Measurements from ENCODE around the gene KATNIP. TPM values are rescaled to one million over a fixed set of nuclear protein-coding genes. Genes with fewer than 3 reads are reported as not detected.
A peak's percentile ranks its signal among the peaks of the same experiment; 100 is the strongest.
"Not testable (repeated sequence)": the region's sequence is repeated elsewhere in the genome, so short reads cannot be mapped to it uniquely, and the experiment has no call there.

The KATNIP gene
- polyA plus RNA-seq, 4 donors, result 1.9 to 17.5 (median 10.5) TPM

GRCh38 chr16:27558932-27559331 is 9.0 kb downstream of the KATNIP start:
- 64 to 84% (median 78%) methylated on average over 1 of the region's 1 CpG for WGBS, 3 donors

DNA sequence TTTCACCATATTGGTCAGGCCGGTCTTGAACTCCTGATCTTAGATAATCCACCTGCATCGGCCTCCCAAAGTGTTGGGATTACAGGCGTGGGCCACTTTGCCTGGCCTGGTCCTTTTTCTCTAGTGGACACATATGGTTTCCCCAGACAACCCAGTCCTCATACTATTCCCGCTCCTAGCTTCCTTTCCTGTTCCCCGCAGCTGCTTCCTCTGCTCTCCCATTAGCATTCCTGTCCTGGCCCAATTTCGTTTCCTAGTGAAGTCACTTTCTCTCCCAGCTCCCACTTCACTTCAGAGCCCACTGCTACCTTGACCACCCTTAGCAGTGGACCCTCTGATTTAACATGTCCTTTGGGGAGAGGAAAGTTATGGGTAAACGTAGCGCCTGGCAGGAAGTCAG is 11.3 kb downstream of the KATNIP start:
- Histone ChIP-seq H3K9me3 (ENCODE audit: control insufficient read depth in 2 of 2, insufficient read depth in 1 of 2, low read depth in 1 of 2, low read length in 1 of 2) (no peaks in the 10 kb centered on the region), H3K27me3 (ENCODE audit: control insufficient read depth in 3 of 3, insufficient read depth in 3 of 3, low read length in 3 of 3) (no peaks in the 10 kb centered on the region), H3K36me3 (ENCODE audit: control insufficient read depth in 3 of 3, insufficient read depth in 2 of 3, low read depth in 1 of 3, low read length in 3 of 3) (peaks cover 0 to 2% (median 0%) of the 10 kb centered on the region in 3 donors), H3K4me3 (ENCODE audit: low read depth in 1 of 3, low read length in 3 of 3) (no peak overlapping the region), H3K4me1 (ENCODE audit: control insufficient read depth in 3 of 3, insufficient read depth in 2 of 3, low read depth in 1 of 3, low read length in 2 of 3) (no peaks in the 10 kb centered on the region), H3K27ac (ENCODE audit: low read depth in 1 of 3, low read length in 2 of 3) (no peak overlapping the region)
- FAIRE-seq (no peak), DNase-seq (no peak)
- WGBS, 3 donors, result 89 to 96% (median 92%) methylated on average over 8 of the region's 8 CpGs

More at GRCh38 chr16:27558932-27559331, 9.0 kb downstream of the KATNIP start:
- Histone ChIP-seq H3K4me3 (ENCODE audit: low read depth in 1 of 3, low read length in 3 of 3) (no peak overlapping the region), H3K4me1 (ENCODE audit: control insufficient read depth in 3 of 3, insufficient read depth in 2 of 3, low read depth in 1 of 3, low read length in 2 of 3) (no peaks in the 10 kb centered on the region), H3K27me3 (ENCODE audit: control insufficient read depth in 3 of 3, insufficient read depth in 3 of 3, low read length in 3 of 3) (no peaks in the 10 kb centered on the region), H3K36me3 (ENCODE audit: control insufficient read depth in 3 of 3, insufficient read depth in 2 of 3, low read depth in 1 of 3, low read length in 3 of 3) (peaks cover 0 to 2% (median 0%) of the 10 kb centered on the region in 3 donors), H3K27ac (ENCODE audit: low read depth in 1 of 3, low read length in 2 of 3) (no peak overlapping the region), H3K9me3 (ENCODE audit: control insufficient read depth in 2 of 2, insufficient read depth in 1 of 2, low read depth in 1 of 2, low read length in 1 of 2) (no peaks in the 10 kb centered on the region)
- FAIRE-seq, result no peak
- DNase-seq, result no peak

- WGBS, 3 donors, result 90 to 93% (median 91%) methylated on average over 5 of the region's 5 CpGs
- no peak overlapping the region for H3K4me3 ChIP-seq (ENCODE audit: low read depth in 1 of 3, low read length in 3 of 3)
- no peaks in the 10 kb centered on the region for H3K27me3 ChIP-seq (ENCODE audit: control insufficient read depth in 3 of 3, insufficient read depth in 3 of 3, low read length in 3 of 3)
- no peaks in the 10 kb centered on the region for H3K9me3 ChIP-seq (ENCODE audit: control insufficient read depth in 2 of 2, insufficient read depth in 1 of 2, low read depth in 1 of 2, low read length in 1 of 2)
- no peak for FAIRE-seq
- H3K27ac ChIP-seq (ENCODE audit: low read depth in 1 of 3, low read length in 2 of 3), result no peak overlapping the region
- H3K4me1 ChIP-seq (ENCODE audit: control insufficient read depth in 3 of 3, insufficient read depth in 2 of 3, low read depth in 1 of 3, low read length in 2 of 3), result no peaks in the 10 kb centered on the region
- H3K36me3 ChIP-seq (ENCODE audit: control insufficient read depth in 3 of 3, insufficient read depth in 2 of 3, low read depth in 1 of 3, low read length in 3 of 3), result peaks cover 0 to 3% (median 0%) of the 10 kb centered on the region in 3 donors
- no peak for DNase-seq
These were observed 14.3 kb downstream of the KATNIP start for GRCh38 chr16:27564224-27564623.

GRCh38 chr16:27566417-27566816 is 16.5 kb downstream of the KATNIP start:
- Histone ChIP-seq H3K36me3 (ENCODE audit: control insufficient read depth in 3 of 3, insufficient read depth in 2 of 3, low read depth in 1 of 3, low read length in 3 of 3) (peaks cover 0 to 4% (median 0%) of the 10 kb centered on the region in 3 donors), H3K27me3 (ENCODE audit: control insufficient read depth in 3 of 3, insufficient read depth in 3 of 3, low read length in 3 of 3) (no peaks in the 10 kb centered on the region), H3K4me3 (ENCODE audit: low read depth in 1 of 3, low read length in 3 of 3) (no peak overlapping the region), H3K4me1 (ENCODE audit: control insufficient read depth in 3 of 3, insufficient read depth in 2 of 3, low read depth in 1 of 3, low read length in 2 of 3) (no peaks in the 10 kb centered on the region), H3K9me3 (ENCODE audit: control insufficient read depth in 2 of 2, insufficient read depth in 1 of 2, low read depth in 1 of 2, low read length in 1 of 2) (no peaks in the 10 kb centered on the region), H3K27ac (ENCODE audit: low read depth in 1 of 3, low read length in 2 of 3) (no peak overlapping the region)
- DNase-seq, result peak in 1 of 2 donors; percentile 15
- no peak for FAIRE-seq
- WGBS, 3 donors, result 63 to 65% (median 65%) methylated on average over 6 of the region's 6 CpGs

DNA sequence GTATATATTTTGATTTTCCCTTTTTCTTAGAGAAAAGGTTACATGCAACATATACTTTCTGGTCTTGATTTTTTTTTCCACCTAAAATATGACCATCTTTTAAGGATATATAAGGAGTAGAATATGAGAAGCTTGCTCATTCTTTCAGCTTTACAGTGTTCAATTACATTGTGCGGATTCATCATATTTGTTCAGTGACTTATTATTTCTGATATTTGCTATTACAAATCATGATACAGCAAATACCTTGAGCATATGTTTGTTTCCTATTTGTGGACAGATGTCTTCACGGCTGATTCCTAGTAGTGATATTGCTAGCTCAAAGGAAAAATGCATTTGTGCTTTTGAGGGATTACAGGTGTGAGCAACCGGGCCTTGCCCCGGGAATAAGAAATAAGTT is 18.1 kb downstream of the KATNIP start:
- 90 to 96% (median 95%) methylated on average over 4 of the region's 4 CpGs for WGBS, 3 donors
- no peak for FAIRE-seq
- Histone ChIP-seq H3K27ac (ENCODE audit: low read depth in 1 of 3, low read length in 2 of 3) (no peak overlapping the region), H3K9me3 (ENCODE audit: control insufficient read depth in 2 of 2, insufficient read depth in 1 of 2, low read depth in 1 of 2, low read length in 1 of 2) (no peaks in the 10 kb centered on the region), H3K36me3 (ENCODE audit: control insufficient read depth in 3 of 3, insufficient read depth in 2 of 3, low read depth in 1 of 3, low read length in 3 of 3) (peaks cover 0 to 7% (median 0%) of the 10 kb centered on the region in 3 donors), H3K4me3 (ENCODE audit: low read depth in 1 of 3, low read length in 3 of 3) (no peak overlapping the region), H3K4me1 (ENCODE audit: control insufficient read depth in 3 of 3, insufficient read depth in 2 of 3, low read depth in 1 of 3, low read length in 2 of 3) (no peaks in the 10 kb centered on the region), H3K27me3 (ENCODE audit: control insufficient read depth in 3 of 3, insufficient read depth in 3 of 3, low read length in 3 of 3) (no peaks in the 10 kb centered on the region)
- no peak for DNase-seq

- not testable (repeated sequence) for FAIRE-seq; H3K4me1 ChIP-seq (ENCODE audit: control insufficient read depth in 3 of 3, insufficient read depth in 2 of 3, low read depth in 1 of 3, low read length in 2 of 3); H3K9me3 ChIP-seq (ENCODE audit: control insufficient read depth in 2 of 2, insufficient read depth in 1 of 2, low read depth in 1 of 2, low read length in 1 of 2); H3K4me3 ChIP-seq (ENCODE audit: low read depth in 1 of 3, low read length in 3 of 3); H3K27me3 ChIP-seq (ENCODE audit: control insufficient read depth in 3 of 3, insufficient read depth in 3 of 3, low read length in 3 of 3); H3K27ac ChIP-seq (ENCODE audit: low read depth in 1 of 3, low read length in 2 of 3); DNase-seq
- 94 to 95% (median 95%) methylated on average over 8 of the region's 8 CpGs for WGBS, 3 donors
- peaks cover 0 to 14% (median 0%) of the 10 kb centered on the region in 3 donors for H3K36me3 ChIP-seq (ENCODE audit: control insufficient read depth in 3 of 3, insufficient read depth in 2 of 3, low read depth in 1 of 3, low read length in 3 of 3)
These were observed 21.0 kb downstream of the KATNIP start for GRCh38 chr16:27570986-27571385.

- no peak for DNase-seq
- H3K9me3 ChIP-seq (ENCODE audit: control insufficient read depth in 2 of 2, insufficient read depth in 1 of 2, low read depth in 1 of 2, low read length in 1 of 2), result no peaks in the 10 kb centered on the region
- no peaks in the 10 kb centered on the region for H3K27me3 ChIP-seq (ENCODE audit: control insufficient read depth in 3 of 3, insufficient read depth in 3 of 3, low read length in 3 of 3)
- WGBS, 3 donors, result 91 to 94% (median 93%) methylated on average over 8 of the region's 8 CpGs
- no peak for FAIRE-seq
- H3K36me3 ChIP-seq (ENCODE audit: control insufficient read depth in 3 of 3, insufficient read depth in 2 of 3, low read depth in 1 of 3, low read length in 3 of 3), result peaks cover 0 to 15% (median 0%) of the 10 kb centered on the region in 3 donors
- no peak overlapping the region for H3K4me3 ChIP-seq (ENCODE audit: low read depth in 1 of 3, low read length in 3 of 3)
- H3K4me1 ChIP-seq (ENCODE audit: control insufficient read depth in 3 of 3, insufficient read depth in 2 of 3, low read depth in 1 of 3, low read length in 2 of 3), result no peaks in the 10 kb centered on the region
- H3K27ac ChIP-seq (ENCODE audit: low read depth in 1 of 3, low read length in 2 of 3), result no peak overlapping the region
These were observed 21.7 kb downstream of the KATNIP start for GRCh38 chr16:27571433-27572326.

- no peak for FAIRE-seq
- 86 to 95% (median 90%) methylated on average over 6 of the region's 6 CpGs for WGBS, 3 donors
These were observed 22.8 kb downstream of the KATNIP start for GRCh38 chr16:27572711-27573110.

More at GRCh38 chr16:27572711-27573110, 22.8 kb downstream of the KATNIP start:
- Histone ChIP-seq H3K9me3 (ENCODE audit: control insufficient read depth in 2 of 2, insufficient read depth in 1 of 2, low read depth in 1 of 2, low read length in 1 of 2) (no peaks in the 10 kb centered on the region), H3K4me1 (ENCODE audit: control insufficient read depth in 3 of 3, insufficient read depth in 2 of 3, low read depth in 1 of 3, low read length in 2 of 3) (no peaks in the 10 kb centered on the region), H3K27ac (ENCODE audit: low read depth in 1 of 3, low read length in 2 of 3) (no peak overlapping the region), H3K4me3 (ENCODE audit: low read depth in 1 of 3, low read length in 3 of 3) (no peak overlapping the region), H3K36me3 (ENCODE audit: control insufficient read depth in 3 of 3, insufficient read depth in 2 of 3, low read depth in 1 of 3, low read length in 3 of 3) (peaks cover 0 to 13% (median 0%) of the 10 kb centered on the region in 3 donors), H3K27me3 (ENCODE audit: control insufficient read depth in 3 of 3, insufficient read depth in 3 of 3, low read length in 3 of 3) (no peaks in the 10 kb centered on the region)
- DNase-seq, result no peak
